Fibroblast of lung (primary cell): Measurements from ENCODE around the gene SBDS.

Source experiments
- CTCF ChIP-seq, 2 donors: IDR thresholded peaks in 1 of 2; conservative IDR thresholded peaks in 1 of 2; 1 replicate in 1 of 2; 2 replicates in 1 of 2; pipeline ENCODE4 v1.5.1; 2011 to 2012; ENCODE audit warnings: low read length in 2 of 2, control low read depth in 1 of 2, inconsistent platforms in 1 of 2, low read depth in 1 of 2, mild to moderate bottlenecking in 1 of 2
- EZH2 ChIP-seq: IDR thresholded peaks from 2 replicates; pipeline ENCODE4 v1.5.1; 2012; ENCODE audit warnings: low read length, control low read depth, mild to moderate bottlenecking; ENCODE audit errors: missing control alignments

GRCh38 chr7:66953044-66953427 lies 42.4 kb downstream of the SBDS start:
- TF ChIP-seq CTCF (conservative IDR thresholded peaks at IDR 0.05 in 1 of 2, IDR thresholded peaks at IDR 0.05 in 1 of 2; ENCODE audit: low read depth in 1 of 2, low read length in 2 of 2), result no peak
- TF ChIP-seq EZH2, result no peak
